SH-SY5Y (cell line): ENCODE measurements around the gene HNRNPUL2.

ENCODE experiments used
- GATA2 ChIP-seq: IDR thresholded peaks from 2 replicates; pipeline ENCODE4 v1.6.1; 2011; ENCODE audit warnings: mild to moderate bottlenecking, low read depth, low read length
- GATA3 ChIP-seq: IDR thresholded peaks from 2 replicates; pipeline ENCODE4 v1.6.1; 2011; ENCODE audit warnings: low read depth, mild to moderate bottlenecking, low read length, moderate library complexity

DNA sequence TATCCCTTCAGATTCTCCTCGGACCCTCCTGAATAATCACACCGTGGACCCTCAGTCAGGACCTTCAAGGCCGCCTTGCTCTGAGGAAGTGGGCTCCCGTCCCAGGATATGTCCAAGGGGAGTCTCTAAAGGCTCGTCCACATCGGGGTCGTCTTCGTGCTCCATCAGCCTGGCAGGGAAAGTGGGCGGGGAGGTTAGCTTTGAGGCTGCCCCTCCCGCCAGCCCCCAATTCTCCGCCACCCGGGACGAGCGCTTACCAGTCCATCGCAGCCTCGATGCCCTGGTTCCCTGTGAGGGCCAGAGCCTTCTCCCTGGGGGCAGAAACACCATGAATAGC is 48.9 kb downstream of the HNRNPUL2 start:
- TF ChIP-seq GATA2 (no peak), GATA3 (no peak)
